ENCODE measurements around the gene AP2S1.
A peak's percentile ranks its signal among the peaks of the same experiment; 100 is the strongest.

The AP2S1 gene

DNA sequence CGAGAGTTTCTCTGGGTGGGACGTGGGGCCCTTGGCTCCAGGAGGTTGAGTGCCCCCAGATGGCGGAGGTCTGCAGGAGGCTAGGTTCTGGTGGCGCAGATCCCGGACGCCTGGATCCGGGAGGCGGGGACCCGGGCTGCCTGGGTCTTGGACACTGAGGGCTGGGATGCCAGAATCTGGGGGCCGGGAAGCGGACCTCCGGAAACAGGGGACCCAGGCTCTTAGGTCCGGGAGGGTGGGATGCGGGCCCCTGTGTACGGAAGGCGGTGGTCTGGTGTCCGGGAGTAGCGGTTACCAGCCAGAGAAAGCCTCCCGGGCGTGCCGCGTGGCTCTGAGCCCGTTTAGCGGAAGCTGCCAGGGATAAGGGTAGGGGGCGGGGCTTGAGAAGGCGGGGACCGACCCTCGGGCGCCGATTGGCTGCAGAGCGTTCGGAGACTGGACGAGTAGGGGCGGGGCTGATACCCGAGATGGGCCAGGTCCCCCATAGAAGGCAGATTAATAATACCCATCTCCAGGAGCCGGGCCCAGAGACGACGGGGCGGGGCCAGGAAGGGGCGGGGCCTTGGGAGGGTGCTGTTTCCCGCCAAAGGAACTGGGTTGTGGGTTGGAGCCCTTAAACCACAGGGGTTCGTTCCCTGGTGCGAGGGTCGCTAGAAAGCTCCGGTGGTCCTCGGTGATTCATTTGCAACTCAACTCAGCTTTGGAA, 62.2 kb downstream of the AP2S1 start, which contains the start of gene SLC1A5 (continued):
- TF ChIP-seq ZNF292 (tag by site-specific recombination; IDR thresholded peaks at IDR 0.05; ENCODE audit: borderline replicate concordance, low read depth) (no peak), ZNF654 (tag by site-specific recombination; IDR thresholded peaks at IDR 0.05; ENCODE audit: low read depth) (no peak), ZNF529 (tag by site-specific recombination; IDR thresholded peaks at IDR 0.05; ENCODE audit: insufficient replicate concordance) (no peak), ZNF24 (tag by site-specific recombination; IDR thresholded peaks at IDR 0.05) (no peak), ZEB2 (tag by site-specific recombination; IDR thresholded peaks at IDR 0.05) (0 out of 2 replicates have a peak, but pooled peaks have one; percentile 52), OVOL3 (tag by site-specific recombination; IDR thresholded peaks at IDR 0.05) (0 out of 2 replicates have a peak, but pooled peaks have one; percentile 54)
- TF ChIP-seq, protein P1, sequence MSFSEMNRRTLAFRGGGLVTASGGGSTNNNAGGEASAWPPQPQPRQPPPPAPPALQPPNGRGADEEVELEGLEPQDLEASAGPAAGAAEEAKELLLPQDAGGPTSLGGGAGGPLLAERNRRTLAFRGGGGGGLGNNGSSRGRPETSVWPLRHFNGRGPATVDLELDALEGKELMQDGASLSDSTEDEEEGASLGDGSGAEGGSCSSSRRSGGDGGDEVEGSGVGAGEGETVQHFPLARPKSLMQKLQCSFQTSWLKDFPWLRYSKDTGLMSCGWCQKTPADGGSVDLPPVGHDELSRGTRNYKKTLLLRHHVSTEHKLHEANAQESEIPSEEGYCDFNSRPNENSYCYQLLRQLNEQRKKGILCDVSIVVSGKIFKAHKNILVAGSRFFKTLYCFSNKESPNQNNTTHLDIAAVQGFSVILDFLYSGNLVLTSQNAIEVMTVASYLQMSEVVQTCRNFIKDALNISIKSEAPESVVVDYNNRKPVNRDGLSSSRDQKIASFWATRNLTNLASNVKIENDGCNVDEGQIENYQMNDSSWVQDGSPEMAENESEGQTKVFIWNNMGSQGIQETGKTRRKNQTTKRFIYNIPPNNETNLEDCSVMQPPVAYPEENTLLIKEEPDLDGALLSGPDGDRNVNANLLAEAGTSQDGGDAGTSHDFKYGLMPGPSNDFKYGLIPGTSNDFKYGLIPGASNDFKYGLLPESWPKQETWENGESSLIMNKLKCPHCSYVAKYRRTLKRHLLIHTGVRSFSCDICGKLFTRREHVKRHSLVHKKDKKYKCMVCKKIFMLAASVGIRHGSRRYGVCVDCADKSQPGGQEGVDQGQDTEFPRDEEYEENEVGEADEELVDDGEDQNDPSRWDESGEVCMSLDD (tag by site-specific recombination; IDR thresholded peaks at IDR 0.05): no peak; the same call in 1 of the 2 replicates
- TF ChIP-seq, protein P2, sequence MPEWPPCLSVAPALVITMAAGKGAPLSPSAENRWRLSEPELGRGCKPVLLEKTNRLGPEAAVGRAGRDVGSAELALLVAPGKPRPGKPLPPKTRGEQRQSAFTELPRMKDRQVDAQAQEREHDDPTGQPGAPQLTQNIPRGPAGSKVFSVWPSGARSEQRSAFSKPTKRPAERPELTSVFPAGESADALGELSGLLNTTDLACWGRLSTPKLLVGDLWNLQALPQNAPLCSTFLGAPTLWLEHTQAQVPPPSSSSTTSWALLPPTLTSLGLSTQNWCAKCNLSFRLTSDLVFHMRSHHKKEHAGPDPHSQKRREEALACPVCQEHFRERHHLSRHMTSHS (tag by site-specific recombination; IDR thresholded peaks at IDR 0.05): no peak

Measured in HEK293 (cell line).